Tongue (tissue), 2 donors: ENCODE data around the gene IL18R1. TPM values are rescaled to one million over a fixed set of nuclear protein-coding genes. Genes with fewer than 3 reads are reported as not detected.
"Not testable (repeated sequence)": the region's sequence is repeated elsewhere in the genome, so short reads cannot be mapped to it uniquely, and the experiment has no call there.

ENCODE experiments used
- DNase-seq: peaks from one replicate; pipeline ENCODE4 v3.0.0-alpha.2; 2015
- total RNA-seq: library from RNA; depleted of rRNA; stranded (reverse); fragments of >200 nt; gene quantifications from one replicate; pipeline ENCODE4 v1.2.3, GENCODE V29; 2014

Gene IL18R1
- 4.5 TPM for total RNA-seq

- peak; percentile 82 for DNase-seq
These were observed at the start of gene IL18R1 for GRCh38 chr2:102355526-102356380. TSS of gene IL18R1 (plus strand) at chr2:102355796. CDS start at chr2:102362661, 6,865 bp downstream.

GRCh38 chr2:102306125-102306524, 49.5 kb upstream of the IL18R1 start:
- DNase-seq = no peak

- DNase-seq = no peak
These were observed 44.5 kb upstream of the IL18R1 start, which contains the start of gene IL1RL1 for GRCh38 chr2:102310964-102311640. TSS of gene IL1RL1 (plus strand) at chr2:102311563. CDS start at chr2:102338265, 26,702 bp downstream.

GRCh38 chr2:102313025-102313424, 42.6 kb upstream of the IL18R1 start:
- DNase-seq = no peak

GRCh38 chr2:102313471-102313870, 42.1 kb upstream of the IL18R1 start:
- no peak for DNase-seq

GRCh38 chr2:102313950-102314349, 41.6 kb upstream of the IL18R1 start:
- DNase-seq = no peak

GRCh38 chr2:102315921-102316320, 39.7 kb upstream of the IL18R1 start:
- DNase-seq = no peak

- no peak for DNase-seq
These were observed 37.9 kb upstream of the IL18R1 start for GRCh38 chr2:102317715-102318114.

GRCh38 chr2:102318437-102318836, 37.2 kb upstream of the IL18R1 start:
- no peak for DNase-seq

GRCh38 chr2:102321941-102322719, 33.5 kb upstream of the IL18R1 start:
- no peak for DNase-seq

GRCh38 chr2:102324914-102325313, 30.7 kb upstream of the IL18R1 start:
- not testable (repeated sequence) for DNase-seq

GRCh38 chr2:102331311-102331980, 24.1 kb upstream of the IL18R1 start:
- DNase-seq = no peak

- no peak for DNase-seq
These were observed 21.1 kb upstream of the IL18R1 start for GRCh38 chr2:102334486-102334885.

- no peak for DNase-seq
These were observed 19.7 kb upstream of the IL18R1 start for GRCh38 chr2:102335871-102336366.

- no peak for DNase-seq
These were observed 19.1 kb upstream of the IL18R1 start for GRCh38 chr2:102336502-102336945.

- no peak for DNase-seq
These were observed 18.6 kb upstream of the IL18R1 start for GRCh38 chr2:102337012-102337411.

- DNase-seq = no peak
These were observed 17.9 kb upstream of the IL18R1 start for GRCh38 chr2:102337481-102338386.

GRCh38 chr2:102340778-102341177, 14.8 kb upstream of the IL18R1 start:
- no peak for DNase-seq

- peak; percentile 21 for DNase-seq
These were observed 12.7 kb upstream of the IL18R1 start for GRCh38 chr2:102342888-102343287.

GRCh38 chr2:102344397-102344796, 11.2 kb upstream of the IL18R1 start:
- no peak for DNase-seq
